ENCODE data around the gene PRDM12.

DNA sequence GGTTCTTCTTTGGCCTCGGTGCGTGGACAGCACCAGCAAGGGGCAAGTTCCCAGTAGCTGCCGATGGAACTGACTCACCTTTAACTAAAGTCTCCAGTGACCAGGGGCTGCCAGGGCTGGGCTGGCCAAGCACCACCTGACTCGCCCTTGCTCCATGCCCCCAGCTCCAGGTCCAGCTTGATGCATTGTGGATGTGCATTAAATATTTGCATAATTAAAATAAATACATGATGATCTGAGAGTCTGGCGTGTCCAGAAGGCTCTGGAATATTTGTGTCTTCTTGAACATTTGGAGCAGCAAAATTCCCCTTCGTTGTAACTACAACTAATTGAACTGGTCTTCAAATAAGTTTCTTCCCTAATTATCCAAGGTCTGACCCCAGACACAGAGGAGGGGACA, 9.5 kb upstream of the PRDM12 start:
- TF ChIP-seq CTCF (IDR thresholded peaks at IDR 0.05) (no peak), POLR2A (IDR thresholded peaks at IDR 0.05) (no peak), POLR2AphosphoS5 (IDR thresholded peaks at IDR 0.05) (no peak)
